HepG2 (cell line): ENCODE measurements around the gene NUDT3. TPM values are rescaled to one million over a fixed set of nuclear protein-coding genes. Genes with fewer than 3 reads are reported as not detected.
A peak's percentile ranks its signal among the peaks of the same experiment; 100 is the strongest.

Source experiments
- MAFG ChIP-seq: sonication (generic); formaldehyde crosslinking; IDR thresholded peaks from 2 replicates; pipeline ENCODE4 v1.5.1; 2020; ENCODE audit warnings: mild to moderate bottlenecking, missing genetic modification reagents
- MIXL1 ChIP-seq: IDR thresholded peaks from 2 replicates; pipeline ENCODE4 v1.6.1; 2016
- PHF5A ChIP-seq: IDR thresholded peaks from one replicate; pipeline ENCODE4 v1.6.1; 2018; ENCODE audit warnings: low read depth, missing genetic modification reagents; ENCODE audit not compliant: unreplicated experiment
- PRDM4 ChIP-seq: sonication (generic); formaldehyde crosslinking; IDR thresholded peaks from 2 replicates; pipeline ENCODE4 v1.9.0; 2021; ENCODE audit warnings: missing genetic modification reagents, borderline replicate concordance
- RNF219 ChIP-seq: sonication (generic); formaldehyde crosslinking; IDR thresholded peaks from 2 replicates; pipeline ENCODE4 v1.5.0; 2020; ENCODE audit warnings: mild to moderate bottlenecking, missing genetic modification reagents
- RORA ChIP-seq: sonication (generic); formaldehyde crosslinking; IDR thresholded peaks from 2 replicates; pipeline ENCODE4 v1.5.0; 2020; ENCODE audit warnings: mild to moderate bottlenecking, missing genetic modification reagents, moderate library complexity
- SALL1 ChIP-seq: sonication (generic); formaldehyde crosslinking; IDR thresholded peaks from 2 replicates; pipeline ENCODE4 v1.8.0; 2022; ENCODE audit warnings: mild to moderate bottlenecking, missing genetic modification reagents
- THAP7 ChIP-seq: sonication (generic); formaldehyde crosslinking; IDR thresholded peaks from 2 replicates; pipeline ENCODE4 v1.8.1; 2023; ENCODE audit warnings: mild to moderate bottlenecking, missing genetic modification reagents
- TSC22D2 ChIP-seq: sonication (generic); formaldehyde crosslinking; IDR thresholded peaks from 2 replicates; pipeline ENCODE4 v1.5.1; 2020; ENCODE audit warnings: missing genetic modification reagents, mild to moderate bottlenecking, borderline replicate concordance
- ZBTB33 ChIP-seq: sonication (generic); formaldehyde crosslinking; IDR thresholded peaks from 2 replicates; pipeline ENCODE4 v1.4.0; 2020; ENCODE audit warnings: missing genetic modification reagents
- ZHX2 ChIP-seq, 2 experiments: sonication (generic) in 1 of 2; formaldehyde crosslinking in 1 of 2; IDR thresholded peaks; 2 replicates each; pipeline versions ENCODE4 v1.6.1 to v1.9.0; 2014 to 2022; ENCODE audit warnings: antibody characterized with exemption in 1 of 2, borderline replicate concordance in 1 of 2, inconsistent platforms in 1 of 2, low read depth in 1 of 2, missing genetic modification reagents in 1 of 2
- ZNF33A ChIP-seq: sonication (generic); formaldehyde crosslinking; IDR thresholded peaks from 2 replicates; pipeline ENCODE4 v1.5.1; 2020; ENCODE audit warnings: missing genetic modification reagents, mild to moderate bottlenecking, moderate library complexity, borderline replicate concordance
- ZNF776 ChIP-seq: sonication (generic); formaldehyde crosslinking; IDR thresholded peaks from 2 replicates; pipeline ENCODE4 v1.4.0; 2020; ENCODE audit warnings: mild to moderate bottlenecking, missing genetic modification reagents
- ZSCAN25 ChIP-seq: sonication (generic); formaldehyde crosslinking; IDR thresholded peaks from 2 replicates; pipeline ENCODE4 v1.8.0; 2022; ENCODE audit warnings: mild to moderate bottlenecking, missing genetic modification reagents
- polyA plus RNA-seq, 8 experiments: library from polyadenylated mRNA; depleted of rRNA in 3 of 8; stranded (reverse) in 7 of 8; unstranded in 1 of 8; fragments of >200 nt; fragmentation: Illumina TruSeq in 4 of 8; extraction: Trizol in 4 of 8; gene quantifications; 2 replicates each; pipeline versions ENCODE4 v1.2.1 to v1.2.3, GENCODE V29; 2011 to 2016; ENCODE audit warnings: low read depth in 4 of 8, missing spikeins in 1 of 8, mixed read lengths in 1 of 8; ENCODE audit not compliant: insufficient read depth in 1 of 8
- total RNA-seq, 5 experiments: library from RNA; depleted of rRNA; stranded (reverse); fragments of >200 nt; fragmentation: Illumina TruSeq; extraction: Trizol; gene quantifications; 2 replicates each; pipeline ENCODE4 v1.2.3, GENCODE V29; 2016; ENCODE audit warnings: low read depth in 1 of 5

Gene NUDT3
- total and polyA plus RNA-seq, 2 of the 13 experiments (the other 11 are each of a cell fraction or from before 2014, with no cell fraction given), result 20.2 to 20.6 TPM

GRCh38 chr6:34391786-34392496 lies 528 bp downstream of the NUDT3 start (continued):
- TF ChIP-seq ZHX2 (IDR thresholded peaks at IDR 0.05; ENCODE audit: low read depth), result no peak
- TF ChIP-seq ZHX2 (CRISPR knock-in tag; IDR thresholded peaks at IDR 0.05; ENCODE audit: borderline replicate concordance), result no peak
- no peak for TF ChIP-seq MAFG (CRISPR knock-in tag)
- 0 out of 2 replicates have a peak, but pooled peaks have one; percentile 30 for TF ChIP-seq RNF219 (CRISPR knock-in tag)
- no peak for TF ChIP-seq PHF5A (CRISPR knock-in tag)
- no peak for TF ChIP-seq ZNF33A (CRISPR knock-in tag)
- peak; percentile 49; the same call in 1 of the 2 replicates for TF ChIP-seq ZSCAN25 (CRISPR knock-in tag)
- TF ChIP-seq THAP7 (CRISPR knock-in tag), result peak; percentile 50; the same call in 1 of the 2 replicates
- no peak; the same call in none of the 2 replicates for TF ChIP-seq ZNF776 (CRISPR knock-in tag)
- no peak; the same call in 1 of the 2 replicates for TF ChIP-seq PRDM4
- no peak for TF ChIP-seq RORA (CRISPR knock-in tag)
- no peak for TF ChIP-seq MIXL1 (CRISPR knock-in tag)
- peak; percentile 61; the same call in 1 of the 2 replicates for TF ChIP-seq ZBTB33 (CRISPR knock-in tag)
- peak; percentile 68; the same call in 1 of the 2 replicates for TF ChIP-seq TSC22D2 (CRISPR knock-in tag)
- TF ChIP-seq SALL1 (CRISPR knock-in tag), result peak; percentile 77
